GM12878 (cell line): Measurements from ENCODE around the gene TAB2. TPM values are rescaled to one million over a fixed set of nuclear protein-coding genes. Genes with fewer than 3 reads are reported as not detected.

Experiments used
- ATAC-seq: fragments of 200-7000 bp; cut with Tn5 transposase; 3 replicates; pipeline ENCODE4 v1.9.1; 2020; ENCODE audit warnings: mild to moderate bottlenecking, moderate library complexity
- BruUV-seq: library from RNA; stranded (reverse); fragments of 400-500 nt; replicated peaks from 2 replicates; lab custom pipeline; 2021; lab: Mats Ljungman, UMichigan
- CTCF ChIA-PET: fragments of 300-600 bp; sonication (Branson Sonifier 250); formaldehyde crosslinking; extraction: SDS; loops from one replicate; lab custom pipeline; 2021; ENCODE audit warnings: inconsistent platforms; lab: Yijun Ruan, JAX
- POLR2A ChIA-PET: fragments of 350-600 bp; formaldehyde crosslinking; extraction: SDS; loops from one replicate; lab custom pipeline; 2021; ENCODE audit warnings: inconsistent platforms; lab: Charles Lee
- RAD21 ChIA-PET: fragments of 300-600 bp; sonication (Branson Sonifier 250); formaldehyde crosslinking; loops from one replicate; lab custom pipeline; 2023; ENCODE audit warnings: antibody characterized with exemption; ENCODE audit not compliant: unreplicated experiment; lab: Charles Lee
- SMC1A ChIA-PET: fragments of 300-600 bp; sonication (Branson Sonifier 250); formaldehyde crosslinking; loops from one replicate; lab custom pipeline; 2023; ENCODE audit not compliant: unreplicated experiment, uncharacterized antibody; lab: Charles Lee
- DNase-seq: peaks from one replicate; pipeline ENCODE4 v3.0.0-alpha.2; 2011; ENCODE audit warnings: low read depth, low spot score
- FAIRE-seq: peaks from 3 replicates; lab custom pipeline; 2011; peaks lifted over from hg19 to GRCh38; lab: Jason Lieb, UNC
- H2AFZ ChIP-seq: 2 replicates; pipeline ENCODE4 v1.6.0; 2011; ENCODE audit warnings: low read depth, low read length, control low read depth; ENCODE audit not compliant: control insufficient read depth
- H3K27ac ChIP-seq: 2 replicates; pipeline ENCODE4 v1.5.1; 2011; ENCODE audit warnings: control low read depth; ENCODE audit not compliant: control insufficient read depth, insufficient read depth
- H3K27me3 ChIP-seq, 2 experiments: replicated peaks in 1 of 2; 2 replicates each; pipeline versions ENCODE4 v1.6.0 to v1.6.1; 2011; ENCODE audit warnings: low read length in 1 of 2; ENCODE audit not compliant: control insufficient read depth in 2 of 2, insufficient read depth in 2 of 2
- H3K36me3 ChIP-seq, 2 experiments: 2 replicates each; pipeline ENCODE4 v1.5.1; 2011; ENCODE audit warnings: low read length in 1 of 2; ENCODE audit not compliant: control insufficient read depth in 2 of 2, insufficient read depth in 2 of 2
- H3K4me1 ChIP-seq: 2 replicates; pipeline ENCODE4 v1.6.1; 2011; ENCODE audit warnings: mild to moderate bottlenecking, low read length, moderate library complexity, mixed read lengths; ENCODE audit not compliant: control insufficient read depth, insufficient read depth
- H3K4me2 ChIP-seq: 2 replicates; pipeline ENCODE4 v1.6.0; 2011; ENCODE audit warnings: control low read depth; ENCODE audit not compliant: control insufficient read depth, insufficient read depth
- H3K4me3 ChIP-seq: fragments of 200-600 bp; sonication (generic); 2 replicates; pipeline ENCODE4 v1.5.1; 2016
- H3K79me2 ChIP-seq: 2 replicates; pipeline ENCODE4 v1.6.0; 2011; ENCODE audit warnings: low read length; ENCODE audit not compliant: control insufficient read depth, insufficient read depth
- H3K9ac ChIP-seq: 2 replicates; pipeline ENCODE4 v1.8.0; 2011; ENCODE audit warnings: low read length, control low read depth, mixed read lengths; ENCODE audit not compliant: control insufficient read depth, insufficient read depth
- H3K9me3 ChIP-seq: replicated peaks from 3 replicates; pipeline ENCODE4 v1.5.1; 2011; ENCODE audit warnings: mild to moderate bottlenecking, low read length; ENCODE audit not compliant: control insufficient read depth, insufficient read depth
- H4K20me1 ChIP-seq: 2 replicates; pipeline ENCODE4 v1.6.0; 2011; ENCODE audit not compliant: control insufficient read depth, insufficient read depth
- ATF2 ChIP-seq: IDR thresholded peaks from 2 replicates; pipeline ENCODE4 v1.6.1; 2012; ENCODE audit warnings: low read length, inconsistent platforms
- CBX5 ChIP-seq: sonication (generic); IDR thresholded peaks from 2 replicates; pipeline ENCODE4 v1.6.1; 2016; ENCODE audit warnings: low read depth, moderate library complexity, mild to moderate bottlenecking, inconsistent platforms
- DPF2 ChIP-seq: fragments of 450-650 bp; IDR thresholded peaks from 2 replicates; pipeline ENCODE4 v1.6.1; 2017; ENCODE audit warnings: mild to moderate bottlenecking
- HDGF ChIP-seq: fragments of 450-650 bp; IDR thresholded peaks from 2 replicates; pipeline ENCODE4 v1.6.1; 2016; ENCODE audit warnings: antibody characterized with exemption
- KAT2A ChIP-seq: conservative IDR thresholded peaks from 2 replicates; pipeline ENCODE4 v1.6.1; 2011; ENCODE audit warnings: low read depth, low read length; ENCODE audit not compliant: control insufficient read depth
- MYB ChIP-seq: fragments of 150-350 bp; IDR thresholded peaks from 2 replicates; pipeline ENCODE4 v1.6.1; 2014; ENCODE audit warnings: mild to moderate bottlenecking, low read depth, low read length, borderline replicate concordance
- PAX5 ChIP-seq: IDR thresholded peaks from 2 replicates; pipeline ENCODE4 v1.6.1; 2011; ENCODE audit warnings: low read depth, low read length, borderline replicate concordance
- SMARCA5 ChIP-seq: fragments of 450-650 bp; IDR thresholded peaks from 2 replicates; pipeline ENCODE4 v1.6.1; 2017; ENCODE audit warnings: mild to moderate bottlenecking
- SUPT20H ChIP-seq: IDR thresholded peaks from 2 replicates; pipeline ENCODE4 v1.6.1; 2011; ENCODE audit warnings: low read depth, mild to moderate bottlenecking, low read length, moderate library complexity, borderline replicate concordance; ENCODE audit not compliant: control insufficient read depth
- WGBS: methylation state at CpG from one replicate; pipeline ENCODE4 v1.1.6; 2016; ENCODE audit warnings: low lambda C conversion rate; ENCODE audit not compliant: insufficient replicate concordance, insufficient coverage; ENCODE audit errors: missing lambda C conversion rate; 5-methylcytosine and 5-hydroxymethylcytosine counted together
- in situ Hi-C: fragments of 300-500 bp; cut with MboI; formaldehyde crosslinking; loops from 9 replicates; pipeline ENCODE4 v1.14.3; 2018; ENCODE audit warnings: mixed read lengths
- intact Hi-C: fragments of 100-400 bp; cut with micrococcal nuclease; formaldehyde crosslinking; loops from one replicate; pipeline ENCODE4 v1.14.2; 2022; ENCODE audit not compliant: unreplicated experiment
- polyA plus RNA-seq, 11 experiments: library from polyadenylated mRNA; depleted of rRNA in 4 of 11; unstranded in 6 of 11; stranded (reverse) in 5 of 11; fragments of >200 nt; fragmentation: Nextera tagmentation in 4 of 11; fragmentation: Illumina TruSeq in 1 of 11; extraction: Ambion mirVana in 4 of 11; extraction: Trizol in 1 of 11; gene quantifications; 1 replicate in 1 of 11; 2 replicates in 10 of 11; pipeline versions ENCODE4 v1.2.1 to v1.2.3, GENCODE V29; 2011 to 2016; ENCODE audit warnings: inconsistent platforms in 2 of 11, missing spikeins in 2 of 11, low read depth in 1 of 11
- total RNA-seq, 4 experiments: library from RNA; depleted of rRNA in 3 of 4; stranded (reverse); fragments of >200 nt in 3 of 4; fragmentation: Illumina TruSeq in 1 of 4; extraction: Trizol in 1 of 4; gene quantifications; 2 replicates each; pipeline versions ENCODE4 v1.2.1 to v1.2.3, GENCODE V29; 2013 to 2021
- TF ChIP-seq, protein P1 (sequence below): fragments of 450-650 bp; IDR thresholded peaks from 2 replicates; pipeline ENCODE4 v1.6.1; 2017; ENCODE audit warnings: mild to moderate bottlenecking

The TAB2 gene
- total and polyA plus RNA-seq, 10 of the 15 experiments (the other 5 are each of a cell fraction or from before 2014, with no cell fraction given), result 8.9 to 66.3 (median 23.0) TPM

GRCh38 chr6:149328083-149328482 is 10.6 kb downstream of the TAB2 start:
- H2AFZ ChIP-seq, result no peak overlapping the region
- H3K4me2 ChIP-seq, result no peak overlapping the region
- no peak overlapping the region for H3K4me3 ChIP-seq
- SMC1A ChIA-PET, result interaction anchor here (0.9 to 10.6 kb wide), 3 partner anchors 10 to 264 kb away, joined by 3 to 199 read pairs (median 3); no protein-coding TSS in a partner anchor
- no TSS peak for BruUV-seq
- H3K36me3 ChIP-seq, result peaks cover 0 to 5% of the 10 kb centered on the region in 2 experiments; a peak in 1 of 4 replicates
- WGBS, result 81% methylated on average over 4 of the region's 4 CpGs
- in situ Hi-C loops (no loop called here), intact Hi-C loops (no loop called here)
- DNase-seq (no peak), ATAC-seq (no peak), FAIRE-seq (no peak)
- no peak overlapping the region for H3K27ac ChIP-seq
- no peaks in the 10 kb centered on the region for H3K9me3 ChIP-seq
- CTCF ChIA-PET, result no interaction called here
- RAD21 ChIA-PET, result interaction anchor here (1.0 to 1.3 kb wide), 4 partner anchors 11 to 264 kb away, joined by 3 read pairs; partner anchors contain the start of gene TAB2
- H3K9ac ChIP-seq, result no peak overlapping the region
- peaks cover 32% of the 10 kb centered on the region for H3K4me1 ChIP-seq
- POLR2A ChIA-PET, result interaction anchor here (1.6 kb wide), 1 partner anchor 10 kb away, joined by 5 read pairs; the partner anchor contains the start of gene TAB2
- no peak for TF ChIP-seq ATF2
- TF ChIP-seq, protein P1, sequence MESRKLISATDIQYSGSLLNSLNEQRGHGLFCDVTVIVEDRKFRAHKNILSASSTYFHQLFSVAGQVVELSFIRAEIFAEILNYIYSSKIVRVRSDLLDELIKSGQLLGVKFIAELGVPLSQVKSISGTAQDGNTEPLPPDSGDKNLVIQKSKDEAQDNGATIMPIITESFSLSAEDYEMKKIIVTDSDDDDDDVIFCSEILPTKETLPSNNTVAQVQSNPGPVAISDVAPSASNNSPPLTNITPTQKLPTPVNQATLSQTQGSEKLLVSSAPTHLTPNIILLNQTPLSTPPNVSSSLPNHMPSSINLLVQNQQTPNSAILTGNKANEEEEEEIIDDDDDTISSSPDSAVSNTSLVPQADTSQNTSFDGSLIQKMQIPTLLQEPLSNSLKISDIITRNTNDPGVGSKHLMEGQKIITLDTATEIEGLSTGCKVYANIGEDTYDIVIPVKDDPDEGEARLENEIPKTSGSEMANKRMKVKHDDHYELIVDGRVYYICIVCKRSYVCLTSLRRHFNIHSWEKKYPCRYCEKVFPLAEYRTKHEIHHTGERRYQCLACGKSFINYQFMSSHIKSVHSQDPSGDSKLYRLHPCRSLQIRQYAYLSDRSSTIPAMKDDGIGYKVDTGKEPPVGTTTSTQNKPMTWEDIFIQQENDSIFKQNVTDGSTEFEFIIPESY, result no peak
- TF ChIP-seq SMARCA5, result no peak
- TF ChIP-seq HDGF, result no peak
- no peak for TF ChIP-seq MYB
- TF ChIP-seq CBX5, result no peak
- no peak for TF ChIP-seq PAX5
- no peak for TF ChIP-seq DPF2
- no peak for TF ChIP-seq KAT2A
- TF ChIP-seq SUPT20H, result no peak
- no peaks in the 10 kb centered on the region for H3K27me3 ChIP-seq
- peaks cover 98% of the 10 kb centered on the region for H3K79me2 ChIP-seq
- H4K20me1 ChIP-seq, result peaks cover 8% of the 10 kb centered on the region
